GM18907 (cell line): Measurements from ENCODE around the gene RNF114.
"Not testable (repeated sequence)": the region's sequence is repeated elsewhere in the genome, so short reads cannot be mapped to it uniquely, and the experiment has no call there.

ENCODE experiments used
- ATAC-seq: cut with Tn5 transposase; IDR thresholded peaks from one replicate; pipeline ENCODE4 v1.9.1; 2021; ENCODE audit warnings: mild to moderate bottlenecking, moderate library complexity; ENCODE audit not compliant: unreplicated experiment

Gene RNF114

DNA sequence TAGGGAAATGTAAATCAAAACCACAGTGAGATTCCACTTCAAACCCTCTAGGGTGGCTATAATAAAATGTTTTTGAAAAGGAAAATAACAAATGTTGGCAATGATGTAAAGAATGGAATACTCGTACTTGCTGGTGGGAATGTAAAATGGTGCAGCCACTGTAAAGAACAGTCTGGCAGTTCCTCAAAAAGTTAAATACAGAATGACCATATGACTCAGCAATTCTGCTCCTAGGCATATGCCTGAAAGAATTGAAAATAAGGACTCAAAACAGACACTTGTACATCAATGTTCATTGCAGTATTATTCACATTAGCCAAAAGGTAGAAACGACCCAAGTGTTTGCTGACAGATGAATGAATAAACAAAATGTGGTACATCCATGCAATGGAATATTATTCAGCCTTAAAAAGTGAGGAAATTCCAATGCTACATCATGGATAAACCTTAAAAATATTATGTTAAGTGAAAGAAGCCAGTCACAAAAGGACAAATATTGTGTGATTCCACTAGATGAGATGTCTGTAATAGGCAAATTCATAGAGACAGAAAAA is 10.2 kb upstream of the RNF114 start:
- no peak for ATAC-seq

DNA sequence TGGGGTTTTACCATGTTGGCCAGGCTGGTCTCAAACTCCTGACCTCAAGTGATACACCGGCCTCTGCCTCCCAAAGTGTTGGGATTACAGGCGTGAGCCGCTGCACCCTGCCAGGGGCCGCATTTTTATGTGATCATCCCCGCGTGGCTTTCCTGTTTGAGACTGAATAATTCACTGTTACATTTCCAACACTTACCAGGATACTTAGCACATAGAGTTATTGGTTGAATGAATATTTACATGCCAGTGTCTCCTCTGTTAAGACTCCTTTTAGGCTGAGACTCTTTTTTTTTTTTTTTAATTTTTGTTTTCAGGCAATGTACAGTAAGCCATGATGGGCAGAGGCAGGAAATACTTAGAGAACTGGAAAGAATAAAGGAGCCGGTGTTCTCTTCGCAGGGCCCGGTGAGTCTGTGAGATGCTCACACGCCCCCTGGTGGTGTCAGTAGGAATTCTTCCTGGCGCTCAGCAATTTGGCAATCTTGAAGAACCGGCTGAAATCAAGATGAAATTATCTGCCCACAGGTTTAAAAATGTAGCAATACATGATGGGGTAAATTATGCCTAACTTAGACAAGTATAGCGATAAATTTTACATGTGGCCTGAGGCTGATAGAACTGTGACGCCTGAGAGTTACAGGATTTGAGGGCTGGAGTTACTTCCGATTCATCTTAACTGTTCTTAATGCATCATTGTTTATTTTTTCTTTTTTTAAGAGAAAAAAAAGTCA is 7.6 kb upstream of the RNF114 start:
- no peak for ATAC-seq

DNA sequence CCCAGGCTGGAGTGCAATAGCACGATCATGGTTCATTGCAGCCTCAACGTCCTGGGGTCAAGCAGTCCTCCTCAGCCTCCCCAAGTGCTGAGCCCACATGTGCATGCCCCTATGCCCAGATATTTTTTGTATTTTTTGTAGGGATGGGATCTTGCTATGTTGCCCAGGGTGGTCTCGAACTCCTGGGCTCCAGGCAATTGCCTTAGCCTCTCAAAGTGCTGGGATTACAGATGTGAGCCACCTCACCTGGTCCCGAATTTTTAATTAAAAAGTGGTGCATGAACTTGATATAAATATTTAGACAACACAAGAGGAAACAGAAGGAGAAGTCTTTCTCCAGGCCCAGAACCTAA is 7.1 kb upstream of the RNF114 start:
- ATAC-seq = no peak

DNA sequence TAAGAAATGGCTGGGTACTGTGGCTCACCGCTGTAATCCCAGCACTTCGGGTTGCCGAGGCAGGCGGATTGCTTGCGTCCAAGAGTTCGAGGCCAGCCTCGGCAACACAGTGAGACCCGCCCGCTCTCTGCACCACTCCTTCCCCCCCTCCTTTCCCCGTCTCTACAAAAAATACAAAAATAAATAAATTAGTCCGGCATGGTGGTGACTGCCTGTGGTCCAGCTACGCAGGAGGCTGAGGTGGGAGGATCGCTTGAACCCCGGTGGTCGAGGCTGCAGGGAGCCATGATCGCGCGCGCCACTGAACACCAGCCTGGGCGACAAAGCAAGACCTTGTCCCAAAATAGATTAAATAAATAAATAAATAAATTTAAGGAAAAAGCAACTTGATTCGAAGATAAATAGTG is 448 bp upstream of the RNF114 start:
- ATAC-seq = peak; percentile 1

DNA sequence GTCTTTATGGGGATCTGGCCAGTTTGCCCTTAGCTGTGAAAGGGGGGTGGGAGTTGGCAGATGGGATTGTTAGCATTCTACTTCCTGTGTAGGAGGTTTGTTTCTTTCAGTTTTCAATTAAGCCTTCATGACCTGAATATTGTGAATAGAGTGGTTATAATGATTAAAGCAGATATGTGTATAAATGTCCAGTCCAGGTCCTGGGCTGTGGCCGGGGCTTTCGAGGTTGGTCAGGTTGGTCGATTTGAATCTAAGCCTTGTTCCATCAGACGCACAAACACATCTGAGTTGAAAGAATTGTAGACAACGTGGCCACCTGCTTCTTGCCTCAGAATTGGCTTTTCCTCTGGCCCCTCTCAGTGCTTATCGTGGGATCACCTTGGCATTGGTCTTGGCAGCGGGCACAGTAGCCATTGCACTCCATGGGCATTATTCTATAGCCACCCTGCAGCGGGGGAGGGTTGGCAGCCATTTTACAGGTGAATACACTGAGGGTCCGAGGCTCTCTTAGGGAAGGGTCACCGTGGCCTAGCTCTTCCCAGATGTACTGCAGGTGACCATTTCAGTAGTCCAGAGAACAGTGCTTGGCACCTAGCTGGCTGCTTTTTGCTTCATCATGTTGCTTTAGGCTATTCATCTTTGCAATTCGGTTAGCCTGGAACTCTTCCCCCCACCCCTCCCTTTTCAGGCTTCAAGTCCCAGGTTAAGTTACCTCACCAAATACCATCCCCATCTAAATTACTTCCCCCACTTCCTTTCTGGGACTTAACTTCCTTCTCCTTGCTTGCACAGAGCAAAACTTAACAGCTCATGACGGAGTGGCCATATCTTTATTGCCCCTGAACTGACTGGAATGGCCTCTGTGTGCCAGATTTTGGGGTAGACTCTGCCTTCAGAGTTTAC is 1.1 kb downstream of the RNF114 start:
- ATAC-seq = peak; percentile 13

DNA sequence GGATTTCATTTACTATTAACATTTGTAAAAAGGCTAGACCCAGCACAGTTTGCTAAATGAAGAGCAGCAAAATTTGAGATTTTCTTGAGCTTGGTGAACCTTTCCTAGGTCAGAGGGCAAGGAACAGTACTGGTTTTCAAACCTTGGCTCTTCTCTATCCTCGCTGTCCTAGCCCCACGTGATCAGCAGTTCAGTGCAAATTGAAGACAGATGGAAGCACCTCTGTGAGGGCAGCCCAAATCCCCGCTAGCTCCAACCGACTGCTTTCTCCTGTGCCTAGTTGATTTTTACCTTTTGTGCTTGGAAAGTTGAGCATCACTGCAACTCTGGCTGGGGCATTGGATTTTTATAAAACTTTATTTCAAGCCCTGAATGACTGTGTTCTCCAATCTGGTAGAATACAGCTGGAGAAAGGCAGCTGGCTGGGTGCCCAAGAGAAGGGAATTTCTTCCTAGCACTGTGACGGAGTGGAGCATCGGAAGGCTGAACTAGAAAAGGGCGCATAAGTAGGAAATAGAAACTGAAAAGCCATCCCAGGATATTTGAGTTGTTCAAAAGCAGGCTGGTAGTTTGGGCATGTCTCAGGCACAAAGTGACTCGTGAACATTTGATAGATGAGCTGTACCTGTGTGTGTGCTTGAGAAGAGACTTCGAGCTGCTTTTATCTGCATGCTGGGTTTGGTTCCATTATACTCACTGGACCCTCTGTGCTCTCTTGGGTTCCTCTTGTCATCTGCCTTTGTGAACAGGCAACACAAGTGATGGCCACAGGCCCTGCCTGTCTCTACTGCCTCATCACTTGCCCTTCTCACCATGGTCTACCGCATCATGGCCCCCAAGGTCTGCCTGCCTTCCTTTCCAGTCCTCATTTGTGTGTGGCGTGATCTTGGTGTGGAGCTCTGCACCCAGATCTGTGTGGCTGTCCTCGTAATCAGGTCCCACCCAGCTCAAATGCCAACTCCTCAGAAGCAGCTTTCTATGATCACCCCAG is 2.3 kb downstream of the RNF114 start:
- ATAC-seq = no peak

DNA sequence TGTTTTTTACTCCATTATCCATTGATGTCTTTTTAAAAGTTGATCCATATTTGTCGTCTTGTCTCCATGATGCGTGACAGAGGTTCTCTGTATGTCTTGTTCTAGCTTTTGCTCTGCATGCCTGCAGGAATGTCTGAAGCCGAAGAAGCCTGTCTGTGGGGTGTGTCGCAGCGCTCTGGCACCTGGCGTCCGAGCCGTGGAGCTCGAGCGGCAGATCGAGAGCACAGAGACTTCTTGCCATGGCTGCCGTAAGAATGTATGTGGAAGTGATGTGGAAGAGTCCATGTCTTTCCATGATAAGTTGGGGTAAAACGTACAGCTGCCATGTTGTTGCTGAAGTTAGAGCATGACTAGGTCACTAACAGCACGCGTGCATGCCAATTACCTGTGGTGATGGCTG is 5.3 kb downstream of the RNF114 start:
- no peak for ATAC-seq

DNA sequence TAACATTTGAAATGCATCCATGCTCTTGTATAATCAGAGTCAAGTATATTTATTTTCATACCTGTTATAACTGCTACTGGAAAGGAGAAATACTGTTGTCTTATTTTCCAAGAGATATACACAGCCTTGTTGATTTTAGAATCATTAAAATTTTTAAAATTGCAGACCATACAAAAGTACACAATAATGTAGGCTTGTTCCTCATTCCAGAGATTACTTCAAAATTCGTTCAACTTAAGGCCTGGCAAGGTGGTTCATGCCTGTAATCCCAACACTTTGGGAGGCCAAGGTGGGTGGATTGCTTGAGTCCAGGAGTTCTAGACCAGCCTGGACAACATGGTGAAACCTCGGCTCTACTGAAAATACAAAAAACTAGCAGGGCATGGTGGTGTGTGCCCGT is 6.1 kb downstream of the RNF114 start:
- no peak for ATAC-seq

DNA sequence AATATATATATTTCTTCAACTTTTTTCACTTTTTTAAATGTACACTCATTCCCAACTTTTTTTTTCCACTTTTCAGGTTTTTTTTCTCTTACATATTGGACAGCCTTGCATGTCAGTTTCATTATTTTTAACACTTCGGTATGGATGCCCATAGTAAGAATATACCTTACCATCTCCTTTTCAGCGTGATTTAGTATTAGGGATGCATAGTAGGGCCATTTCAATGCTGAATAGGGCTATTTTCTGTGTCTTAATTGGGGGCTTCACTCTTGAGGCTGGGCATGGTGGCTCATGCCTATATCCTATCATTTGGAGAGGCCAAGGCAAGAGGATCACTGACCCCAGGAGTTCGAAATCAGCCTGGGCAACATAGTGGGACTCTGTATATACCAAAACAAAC is 6.7 kb downstream of the RNF114 start:
- ATAC-seq = no peak

DNA sequence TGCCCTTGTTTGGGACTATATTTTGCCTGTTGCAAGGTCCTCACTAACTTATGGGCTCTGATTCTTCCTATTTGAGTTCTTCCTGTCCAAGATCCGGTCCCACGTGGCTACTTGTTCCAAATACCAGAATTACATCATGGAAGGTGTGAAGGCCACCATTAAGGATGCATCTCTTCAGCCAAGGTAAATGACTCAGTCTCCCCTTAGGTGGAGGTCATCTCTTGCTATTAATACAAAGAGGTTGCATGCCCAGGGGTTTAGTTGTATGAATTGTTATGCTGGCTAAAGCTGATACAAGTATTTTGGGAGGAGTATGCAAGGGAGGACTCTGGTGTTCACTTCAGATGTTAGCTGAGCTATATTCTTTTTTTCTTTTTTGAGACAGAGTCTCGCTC is 9.1 kb downstream of the RNF114 start:
- ATAC-seq = no peak

DNA sequence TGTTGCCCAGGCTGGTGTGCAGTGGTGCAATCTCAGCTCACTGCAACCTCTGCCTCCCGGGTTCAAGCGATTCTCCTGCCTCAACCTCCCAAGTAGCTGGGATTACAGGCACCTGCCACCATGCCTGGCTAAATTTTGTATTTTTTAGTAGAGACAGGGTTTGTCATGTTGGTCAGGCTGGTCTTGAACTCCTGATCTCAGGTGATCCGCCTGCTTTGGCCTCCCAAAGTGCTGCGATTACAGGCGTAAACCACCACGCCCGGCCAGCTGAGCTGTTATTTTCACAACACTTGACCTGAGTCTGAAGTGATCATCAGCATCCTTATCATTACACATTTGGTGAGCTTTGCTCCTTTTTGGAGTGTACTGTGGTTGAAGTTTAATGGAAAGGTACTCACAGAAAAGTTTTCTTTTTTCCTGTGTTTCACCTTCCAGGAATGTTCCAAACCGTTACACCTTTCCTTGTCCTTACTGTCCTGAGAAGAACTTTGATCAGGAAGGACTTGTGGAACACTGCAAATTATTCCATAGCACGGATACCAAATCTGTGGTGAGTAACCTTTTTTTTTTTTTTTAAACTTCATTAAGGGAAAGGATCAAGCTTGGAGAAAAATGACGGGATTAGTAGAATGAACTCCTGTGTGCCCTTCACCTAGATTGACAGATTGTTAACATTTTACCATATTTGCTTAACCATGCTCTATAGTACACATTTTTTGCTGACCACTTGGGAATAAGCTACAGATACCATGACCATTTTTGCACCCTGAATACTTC is 9.7 kb downstream of the RNF114 start:
- ATAC-seq = no peak

DNA sequence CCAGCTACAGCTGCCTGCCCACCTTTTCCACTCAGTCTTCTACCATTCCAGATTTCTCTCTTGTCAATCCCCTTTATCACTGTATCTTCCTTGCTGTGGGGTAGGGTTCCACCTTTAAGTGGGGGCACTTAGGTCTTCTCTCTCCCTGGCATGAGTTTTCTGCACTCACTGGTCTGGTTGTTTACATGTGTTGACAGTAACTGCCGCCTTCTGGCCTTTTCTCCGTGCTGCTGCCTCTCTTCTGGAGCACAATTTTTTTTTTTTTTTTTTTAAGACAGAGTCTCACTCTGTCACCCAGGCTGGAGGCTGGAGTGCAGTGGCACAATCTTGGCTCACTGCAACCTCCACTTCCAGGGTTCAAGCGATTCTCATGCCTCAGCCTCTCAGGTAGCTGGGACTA is 12.0 kb downstream of the RNF114 start:
- ATAC-seq = no peak

DNA sequence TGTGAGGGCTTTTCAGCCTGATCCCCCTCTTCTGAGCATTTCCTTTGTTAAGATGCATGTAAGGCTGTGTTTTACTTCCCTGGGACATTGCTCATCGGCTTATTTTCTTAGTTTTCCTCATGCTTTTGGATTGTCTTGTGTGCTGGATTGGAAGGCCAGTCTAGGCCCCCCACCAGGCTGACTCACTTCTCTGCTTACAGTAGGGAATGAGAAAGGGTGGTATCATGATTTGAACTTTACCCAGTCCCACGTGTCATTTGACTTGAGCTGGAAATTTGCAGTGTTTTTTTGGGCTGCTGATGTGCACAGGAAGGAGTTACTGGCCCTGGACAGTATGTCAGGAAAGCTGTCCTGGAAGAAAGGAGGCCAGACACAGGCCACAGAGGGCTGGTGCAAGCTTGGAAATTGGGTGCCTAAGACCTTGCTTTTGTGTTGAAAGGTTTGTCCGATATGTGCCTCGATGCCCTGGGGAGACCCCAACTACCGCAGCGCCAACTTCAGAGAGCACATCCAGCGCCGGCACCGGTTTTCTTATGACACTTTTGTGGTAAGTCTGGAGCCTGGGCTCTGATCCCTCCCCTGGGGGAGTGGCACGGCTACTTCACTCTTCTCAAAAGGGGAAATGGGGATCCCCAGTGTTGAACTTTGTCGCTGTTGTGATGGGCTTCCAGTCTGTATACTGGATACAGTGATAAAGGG is 12.8 kb downstream of the RNF114 start:
- ATAC-seq = no peak

DNA sequence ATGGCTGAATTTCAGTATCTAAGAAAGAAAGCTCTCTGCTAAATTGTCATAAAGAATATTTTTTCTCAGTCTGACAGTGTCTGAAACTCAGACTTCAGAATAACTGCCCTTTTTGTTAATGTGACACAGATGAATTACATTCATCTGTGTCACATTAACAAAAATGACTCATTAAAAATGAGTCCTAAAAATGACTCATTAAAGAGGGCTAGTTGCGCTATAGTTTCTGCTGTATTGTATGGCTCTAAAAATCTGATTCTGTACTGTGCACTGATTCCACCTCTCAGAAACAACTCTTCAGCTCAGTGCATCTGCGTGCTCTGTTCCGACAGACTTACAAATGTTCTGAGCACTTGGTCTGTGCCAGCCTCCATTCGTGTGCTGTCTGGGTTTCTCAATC is 15.0 kb downstream of the RNF114 start:
- no peak for ATAC-seq

DNA sequence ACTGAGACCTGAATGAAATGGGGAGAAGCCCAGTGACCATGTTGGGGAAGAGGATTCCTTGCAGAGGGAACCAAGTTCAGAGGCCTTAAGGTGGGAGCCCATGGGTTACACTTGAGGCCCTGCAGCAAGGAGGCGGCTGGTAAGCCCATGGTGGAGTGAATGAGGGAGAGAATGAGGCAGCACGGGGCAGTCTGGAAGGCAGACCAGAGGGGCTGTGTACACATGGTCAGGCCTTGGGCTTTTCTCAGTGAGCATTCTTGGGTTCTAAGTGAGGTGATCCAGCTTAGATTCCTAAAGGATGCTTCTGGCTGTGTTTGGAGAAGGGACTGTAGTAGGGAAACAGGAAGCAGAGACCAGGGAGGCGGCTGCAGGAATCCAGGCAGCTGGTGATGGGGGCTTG is 19.0 kb downstream of the RNF114 start:
- no peak for ATAC-seq

DNA sequence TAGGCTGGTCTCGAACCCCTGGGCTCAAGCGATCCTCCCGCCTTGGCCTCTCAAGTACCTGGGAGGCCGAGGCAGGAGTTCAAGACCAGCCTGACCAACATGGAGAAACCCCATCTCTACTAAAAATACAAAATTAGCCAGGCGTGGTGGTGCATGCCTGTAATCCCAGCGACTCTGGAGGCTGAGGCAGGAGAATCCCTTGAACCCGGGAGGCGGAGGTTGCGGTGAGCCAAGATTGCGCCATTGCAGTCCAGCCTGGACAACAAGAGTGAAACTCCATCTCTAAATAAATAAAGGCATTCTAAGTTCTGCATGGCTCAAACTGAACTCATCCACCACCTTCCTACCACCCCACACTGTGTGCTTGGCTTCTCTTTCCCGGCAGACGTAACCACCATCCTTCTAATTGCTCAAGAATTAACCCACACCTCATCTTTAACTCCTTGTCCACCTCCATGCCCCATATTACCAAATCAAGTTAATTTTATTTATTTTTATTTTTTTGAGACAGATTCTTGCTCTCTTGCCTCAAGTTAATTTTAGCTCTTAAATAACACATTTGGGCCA is 19.7 kb downstream of the RNF114 start:
- not testable (repeated sequence) for ATAC-seq

DNA sequence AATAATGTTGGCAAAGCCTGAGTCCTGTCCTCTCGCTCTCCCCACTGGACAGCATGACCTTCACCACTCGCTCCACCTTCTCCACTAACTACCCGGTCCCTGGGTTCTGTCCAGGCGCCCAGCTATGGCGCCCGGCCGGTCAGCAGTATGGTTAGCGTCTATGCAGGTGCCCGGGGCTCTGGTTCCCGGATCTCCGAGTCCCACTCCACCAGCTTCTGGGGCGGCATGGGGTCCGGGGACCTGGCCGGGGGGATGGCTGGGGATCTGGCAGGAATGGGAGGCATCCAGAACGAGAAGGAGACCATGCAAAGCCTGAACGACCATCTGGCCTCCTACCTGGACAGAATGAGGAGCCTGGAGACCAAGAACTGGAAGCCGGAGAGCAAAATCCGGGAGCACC is 20.5 kb downstream of the RNF114 start:
- no peak for ATAC-seq

DNA sequence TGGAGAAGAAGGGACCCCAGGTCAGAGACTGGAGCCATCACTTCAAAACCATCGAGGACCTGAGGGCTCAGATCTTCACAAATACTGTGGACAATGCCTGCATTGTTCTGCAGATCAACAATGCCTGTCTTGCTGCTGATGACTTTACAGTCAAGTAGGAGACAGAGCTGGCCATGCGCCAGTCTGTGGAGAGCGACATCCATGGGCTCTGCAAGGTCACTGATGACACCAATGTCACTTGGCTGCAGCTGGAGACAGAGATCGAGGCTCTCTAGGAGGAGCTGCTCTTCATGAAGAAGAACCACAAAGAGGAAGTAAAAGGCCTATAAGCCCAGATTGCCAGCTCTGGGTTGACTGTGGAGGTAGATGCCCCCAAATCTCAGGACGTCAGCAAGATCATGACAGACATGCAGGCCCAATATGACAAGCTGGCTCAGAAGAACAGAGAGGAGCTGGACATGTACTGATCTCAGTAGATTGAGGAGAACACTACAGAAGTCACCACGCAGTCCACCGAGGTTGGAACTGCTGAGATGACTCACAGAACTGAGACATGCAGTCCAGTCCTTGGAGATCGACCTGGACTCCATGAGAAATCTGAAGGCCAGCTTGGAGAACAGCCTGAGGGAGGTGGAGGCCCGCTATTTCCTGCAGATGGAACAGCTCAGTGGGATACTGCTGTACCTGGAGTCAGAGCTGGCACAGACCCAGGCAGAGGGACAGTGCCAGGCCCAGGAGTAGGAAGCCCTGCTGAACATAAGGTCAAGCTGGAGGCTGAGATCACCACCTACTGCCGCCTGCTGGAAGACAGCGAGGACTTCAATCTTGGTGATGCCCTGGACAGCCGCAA is 21.1 kb downstream of the RNF114 start:
- ATAC-seq = not testable (repeated sequence)
